H1 (cell line): ENCODE measurements around the gene TSPAN6. TPM values are rescaled to one million over a fixed set of nuclear protein-coding genes. Genes with fewer than 3 reads are reported as not detected.

Experiments used
- CHD7 ChIP-seq: fragments of 300-600 bp; sonication (generic); IDR thresholded peaks from 2 replicates; pipeline ENCODE4 v1.7.1; 2012; ENCODE audit warnings: low read length, moderate library complexity, mild to moderate bottlenecking, inconsistent platforms; ENCODE audit not compliant: insufficient replicate concordance
- CTCF ChIP-seq, 3 experiments: IDR thresholded peaks; 1 replicate in 2 of 3; 2 replicates in 1 of 3; pipeline versions ENCODE4 v1.5.1 to v1.6.1; 2011; ENCODE audit warnings: low read length in 3 of 3, mild to moderate bottlenecking in 3 of 3, inconsistent platforms in 2 of 3, low read depth in 1 of 3, moderate library complexity in 1 of 3; ENCODE audit not compliant: insufficient read depth in 1 of 3; ENCODE audit errors: control extremely low read depth in 1 of 3
- HDAC2 ChIP-seq, 2 experiments: fragments of 300-600 bp in 1 of 2; sonication (generic) in 1 of 2; IDR thresholded peaks; 2 replicates each; pipeline ENCODE4 v1.6.1; 2011 to 2012; ENCODE audit warnings: low read depth in 2 of 2, low read length in 2 of 2, mild to moderate bottlenecking in 2 of 2, moderate library complexity in 2 of 2, borderline replicate concordance in 1 of 2, inconsistent platforms in 1 of 2
- TBP ChIP-seq: IDR thresholded peaks from 2 replicates; pipeline ENCODE4 v1.6.1; 2011; ENCODE audit warnings: low read depth, low read length, improper control_type of control experiment
- polyA plus RNA-seq, 7 experiments: library from polyadenylated mRNA; depleted of rRNA in 3 of 7; stranded (reverse) in 5 of 7; unstranded in 2 of 7; fragments of >200 nt in 5 of 7; fragments of 200-250 nt in 2 of 7; gene quantifications; 1 replicate in 5 of 7; 2 replicates in 1 of 7; 4 replicates in 1 of 7; pipeline versions ENCODE4 v1.2.1 to v1.2.3, GENCODE V29; 2011 to 2013; ENCODE audit warnings: missing spikeins in 2 of 7, mixed read lengths in 2 of 7
- total RNA-seq: library from RNA; stranded (reverse); fragmentation: NEBNext Ultra II Directional; extraction: Animal tissue kit (Norgen Biotek cat#: 25700); gene quantifications from 2 replicates; pipeline ENCODE4 v1.2.1, GENCODE V29; 2021

The TSPAN6 gene
- total and polyA plus RNA-seq, 2 of the 8 experiments (the other 6 are each of a cell fraction or from before 2014, with no cell fraction given), result 58.1 to 67.7 TPM

GRCh38 chrX:100636321-100636991 lies at the start of gene TSPAN6 (continued):
- TF ChIP-seq HDAC2 (IDR thresholded peaks at IDR 0.05; ENCODE audit: borderline replicate concordance in 1 of 2, low read depth in 2 of 2, low read length in 2 of 2), result no peak
- TF ChIP-seq TBP, result peak; percentile 65
- peak in 2 of 3 experiments; percentile 33 to 47; a peak in 3 of 4 replicates for TF ChIP-seq CTCF (IDR thresholded peaks at IDR 0.05; ENCODE audit: control extremely low read depth in 1 of 3, insufficient read depth in 1 of 3, low read depth in 1 of 3, low read length in 3 of 3)
- TF ChIP-seq CHD7, result no peak
